DOHH2 (cell line): ENCODE data around the gene WTIP.

Source experiments
- EZH2phosphoT487 ChIP-seq: fragments of 200-600 bp; sonication (generic); IDR thresholded peaks from 2 replicates; pipeline ENCODE4 v1.6.1; 2017; ENCODE audit warnings: borderline replicate concordance, mild to moderate bottlenecking, antibody characterized with exemption, low read length, moderate library complexity, mixed read lengths
- TF ChIP-seq, protein P1 (sequence below): fragments of 200-600 bp; sonication (generic); IDR thresholded peaks from one replicate; pipeline ENCODE4 v1.5.1; 2014; ENCODE audit warnings: antibody characterized with exemption, mild to moderate bottlenecking, low read depth, low read length; ENCODE audit not compliant: poor library complexity, severe bottlenecking

DNA sequence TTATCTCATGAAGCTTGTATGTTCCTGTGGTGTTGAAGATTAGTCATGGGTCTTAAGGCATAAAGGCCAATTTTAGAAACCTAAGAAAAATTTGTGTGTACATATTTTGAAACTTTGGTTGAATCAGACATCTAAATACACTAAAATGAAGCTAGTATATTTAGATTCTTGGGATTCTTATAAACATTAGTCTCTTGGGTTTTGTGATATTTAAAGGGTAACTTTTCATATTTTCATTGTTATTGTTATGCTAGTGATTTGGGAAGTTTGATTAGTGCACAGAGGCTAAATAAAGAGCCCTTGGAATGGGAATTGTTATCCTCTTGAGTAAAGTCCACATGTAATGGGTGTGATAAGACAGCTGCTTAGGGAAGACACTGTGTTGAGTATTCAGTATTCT is 28.8 kb upstream of the WTIP start:
- TF ChIP-seq, protein P1, sequence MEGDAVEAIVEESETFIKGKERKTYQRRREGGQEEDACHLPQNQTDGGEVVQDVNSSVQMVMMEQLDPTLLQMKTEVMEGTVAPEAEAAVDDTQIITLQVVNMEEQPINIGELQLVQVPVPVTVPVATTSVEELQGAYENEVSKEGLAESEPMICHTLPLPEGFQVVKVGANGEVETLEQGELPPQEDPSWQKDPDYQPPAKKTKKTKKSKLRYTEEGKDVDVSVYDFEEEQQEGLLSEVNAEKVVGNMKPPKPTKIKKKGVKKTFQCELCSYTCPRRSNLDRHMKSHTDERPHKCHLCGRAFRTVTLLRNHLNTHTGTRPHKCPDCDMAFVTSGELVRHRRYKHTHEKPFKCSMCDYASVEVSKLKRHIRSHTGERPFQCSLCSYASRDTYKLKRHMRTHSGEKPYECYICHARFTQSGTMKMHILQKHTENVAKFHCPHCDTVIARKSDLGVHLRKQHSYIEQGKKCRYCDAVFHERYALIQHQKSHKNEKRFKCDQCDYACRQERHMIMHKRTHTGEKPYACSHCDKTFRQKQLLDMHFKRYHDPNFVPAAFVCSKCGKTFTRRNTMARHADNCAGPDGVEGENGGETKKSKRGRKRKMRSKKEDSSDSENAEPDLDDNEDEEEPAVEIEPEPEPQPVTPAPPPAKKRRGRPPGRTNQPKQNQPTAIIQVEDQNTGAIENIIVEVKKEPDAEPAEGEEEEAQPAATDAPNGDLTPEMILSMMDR = no peak
- no peak for TF ChIP-seq EZH2phosphoT487
